ENCODE measurements around the gene DIPK2B.

DIPK2B gene

GRCh38 chrX:45154462-45154861 is 46.2 kb downstream of the DIPK2B start:
- no peak for DNase-seq

- no peak for DNase-seq
Measured at GRCh38 chrX:45154033-45154360, 46.7 kb downstream of the DIPK2B start.
